Transverse colon (tissue), 4 donors: ENCODE data around the gene GRAMD2B.

ENCODE experiments used
- CTCF ChIP-seq, 5 experiments: fragments of 200-600 bp in 3 of 5; fragments of 450-650 bp in 2 of 5; sonication (generic) in 3 of 5; IDR thresholded peaks; 1 replicate in 2 of 5; 2 replicates in 3 of 5; pipeline ENCODE4 v1.5.1; 2016 to 2017; ENCODE audit warnings: antibody characterized with exemption in 5 of 5, inconsistent platforms in 3 of 5, mild to moderate bottlenecking in 2 of 5, moderate library complexity in 1 of 5
- EP300 ChIP-seq: sonication (generic); formaldehyde crosslinking; IDR thresholded peaks from one replicate; pipeline ENCODE4 v1.6.1; 2017; ENCODE audit warnings: antibody characterized with exemption, low read depth
- POLR2A ChIP-seq: fragments of 450-650 bp; IDR thresholded peaks from one replicate; pipeline ENCODE4 v1.6.1; 2016; ENCODE audit warnings: antibody characterized with exemption, mild to moderate bottlenecking, moderate library complexity
- POLR2AphosphoS5 ChIP-seq, 3 donors: sonication (generic); formaldehyde crosslinking; IDR thresholded peaks; one replicate each; pipeline ENCODE4 v1.6.1; 2016; ENCODE audit warnings: antibody characterized with exemption in 3 of 3

DNA sequence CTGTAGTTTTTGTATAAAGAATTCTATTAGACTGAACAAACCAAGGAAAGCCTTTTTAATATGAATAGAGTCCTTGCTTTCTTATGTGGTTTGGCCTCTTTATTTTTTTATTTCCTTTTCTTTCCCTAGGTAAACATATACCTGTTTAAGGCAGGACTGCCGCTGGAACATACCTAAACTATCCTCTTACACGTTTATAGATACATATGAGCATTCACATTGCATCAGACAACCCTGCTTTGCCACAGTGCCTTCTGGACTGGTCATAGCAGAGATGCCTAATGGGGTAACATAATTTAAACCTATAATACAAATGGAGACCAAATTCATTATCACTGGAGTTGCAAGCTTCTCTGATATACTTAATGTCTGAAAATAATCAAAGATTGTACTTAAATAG lies 12.5 kb downstream of the GRAMD2B start:
- TF ChIP-seq POLR2A = no peak
- no peak for TF ChIP-seq POLR2AphosphoS5 (IDR thresholded peaks at IDR 0.05)
- no peak for TF ChIP-seq CTCF (IDR thresholded peaks at IDR 0.05)
- no peak for TF ChIP-seq EP300
